Loucy (cell line): ENCODE measurements around the gene CERS4.
A peak's percentile ranks its signal among the peaks of the same experiment; 100 is the strongest.

Experiments used
- H2AFZ ChIP-seq: fragments of 200-600 bp; sonication (generic); 2 replicates; pipeline ENCODE4 v1.6.0; 2016; ENCODE audit warnings: antibody characterized with exemption, mild to moderate bottlenecking, low read length, moderate library complexity
- H3F3A ChIP-seq: fragments of 200-600 bp; 2 replicates; pipeline ENCODE4 v1.6.0; 2016; ENCODE audit warnings: antibody characterized with exemption, low read depth, mild to moderate bottlenecking
- H3K27me3 ChIP-seq: fragments of 200-600 bp; sonication (generic); 2 replicates; pipeline ENCODE4 v1.6.1; 2014; ENCODE audit warnings: low read length, mild to moderate bottlenecking; ENCODE audit not compliant: insufficient read depth, poor library complexity, severe bottlenecking
- H3K36me3 ChIP-seq: fragments of 200-600 bp; sonication (generic); 2 replicates; pipeline ENCODE4 v1.6.1; 2016; ENCODE audit warnings: low read length; ENCODE audit not compliant: insufficient read depth
- H3K4me1 ChIP-seq: fragments of 200-600 bp; sonication (generic); 2 replicates; pipeline ENCODE4 v1.5.1; 2014; ENCODE audit warnings: low read length, mild to moderate bottlenecking; ENCODE audit not compliant: insufficient read depth, poor library complexity, severe bottlenecking
- H3K4me2 ChIP-seq: fragments of 200-600 bp; sonication (generic); 2 replicates; pipeline ENCODE4 v1.6.0; 2014; ENCODE audit warnings: antibody characterized with exemption, low read length, low read depth, mild to moderate bottlenecking; ENCODE audit not compliant: poor library complexity, severe bottlenecking
- H3K4me3 ChIP-seq: fragments of 200-600 bp; sonication (generic); 2 replicates; pipeline ENCODE4 v1.5.1; 2014; ENCODE audit warnings: low read length, mild to moderate bottlenecking, mixed read lengths; ENCODE audit not compliant: poor library complexity, severe bottlenecking
- H3K79me2 ChIP-seq: fragments of 200-600 bp; sonication (generic); 2 replicates; pipeline ENCODE4 v1.6.1; 2014; ENCODE audit warnings: low read length; ENCODE audit not compliant: insufficient read depth
- H3K9ac ChIP-seq: fragments of 200-600 bp; sonication (generic); 2 replicates; pipeline ENCODE4 v1.6.0; 2014; ENCODE audit warnings: mild to moderate bottlenecking, low read depth, low read length, moderate library complexity; ENCODE audit not compliant: poor library complexity, severe bottlenecking
- H3K9me2 ChIP-seq: fragments of 200-600 bp; sonication (generic); replicated peaks from 2 replicates; pipeline ENCODE4 v1.6.1; 2016; ENCODE audit warnings: low read depth, low read length, mixed read lengths
- H3K9me3 ChIP-seq: fragments of 200-600 bp; sonication (generic); 2 replicates; pipeline ENCODE4 v1.6.1; 2014; ENCODE audit warnings: mild to moderate bottlenecking, antibody characterized with exemption, low read length, low read depth; ENCODE audit not compliant: insufficient read depth
- H4K20me1 ChIP-seq: fragments of 200-600 bp; sonication (generic); 2 replicates; pipeline ENCODE4 v1.6.0; 2014; ENCODE audit warnings: antibody characterized with exemption, low read length, mild to moderate bottlenecking; ENCODE audit not compliant: insufficient read depth, poor library complexity, severe bottlenecking
- EZH2phosphoT487 ChIP-seq: fragments of 200-600 bp; IDR thresholded peaks from 2 replicates; pipeline ENCODE4 v1.6.1; 2018; ENCODE audit warnings: antibody characterized with exemption, mild to moderate bottlenecking, moderate library complexity, borderline replicate concordance
- TF ChIP-seq, protein P1 (sequence below): fragments of 200-600 bp; sonication (generic); conservative IDR thresholded peaks from 2 replicates; pipeline ENCODE4 v1.5.1; 2014; ENCODE audit warnings: mild to moderate bottlenecking, antibody characterized with exemption, low read length

Gene CERS4, protein sequence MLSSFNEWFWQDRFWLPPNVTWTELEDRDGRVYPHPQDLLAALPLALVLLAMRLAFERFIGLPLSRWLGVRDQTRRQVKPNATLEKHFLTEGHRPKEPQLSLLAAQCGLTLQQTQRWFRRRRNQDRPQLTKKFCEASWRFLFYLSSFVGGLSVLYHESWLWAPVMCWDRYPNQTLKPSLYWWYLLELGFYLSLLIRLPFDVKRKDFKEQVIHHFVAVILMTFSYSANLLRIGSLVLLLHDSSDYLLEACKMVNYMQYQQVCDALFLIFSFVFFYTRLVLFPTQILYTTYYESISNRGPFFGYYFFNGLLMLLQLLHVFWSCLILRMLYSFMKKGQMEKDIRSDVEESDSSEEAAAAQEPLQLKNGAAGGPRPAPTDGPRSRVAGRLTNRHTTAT

DNA sequence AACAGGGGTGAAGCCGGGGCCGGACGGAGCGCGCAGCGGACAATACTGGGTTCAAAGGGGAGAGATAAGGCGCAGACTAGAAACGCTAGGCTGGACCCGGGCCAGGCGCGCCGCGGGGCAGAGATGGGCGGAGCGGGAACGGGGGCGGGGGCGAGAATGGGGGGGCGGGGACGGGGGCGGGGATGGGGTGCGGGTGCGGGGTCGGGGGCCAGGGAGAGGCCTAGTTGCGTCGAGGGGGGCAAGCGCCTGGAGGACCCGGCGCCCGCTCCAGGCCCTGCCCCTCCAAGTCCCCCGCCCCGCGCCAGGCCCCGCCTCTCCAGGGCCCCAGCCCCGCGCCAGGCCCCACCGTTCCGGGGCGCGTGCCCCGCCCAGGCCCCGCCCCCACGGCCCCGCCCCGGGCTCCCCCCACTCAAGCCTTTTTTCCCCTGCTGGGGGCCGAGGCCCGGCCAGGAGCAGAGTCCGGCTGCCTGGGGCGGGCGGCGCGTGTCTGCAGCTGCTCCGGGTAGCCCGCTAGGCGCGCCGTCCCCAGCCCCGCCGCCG, at the start of gene CERS4:
CERS4 (plus strand) TSS at position 449 of the 540 bp plus-strand sequence. CDS start 41,707 bp downstream, outside the sequence.
- Histone ChIP-seq H3F3A (no peaks in the 10 kb centered on the region), H3K4me2 (peak within 1 kb of the TSS; percentile 73), H3K36me3 (no peaks in the 10 kb centered on the region), H2AFZ (0 out of 2 replicates have a peak within 1 kb of the TSS, but pooled peaks have one; percentile 20), H3K9ac (peak within 1 kb of the TSS; percentile 76), H3K9me2 (no peaks in the 10 kb centered on the region), H3K9me3 (no peaks in the 10 kb centered on the region), H3K79me2 (peaks cover 38% of the 10 kb centered on the region), H3K4me1 (peaks cover 27% of the 10 kb centered on the region), H3K4me3 (peak within 1 kb of the TSS; percentile 77), H4K20me1 (peaks cover 7% of the 10 kb centered on the region), H3K27me3 (no peaks in the 10 kb centered on the region)
- no peak for TF ChIP-seq EZH2phosphoT487
- TF ChIP-seq, protein P1, sequence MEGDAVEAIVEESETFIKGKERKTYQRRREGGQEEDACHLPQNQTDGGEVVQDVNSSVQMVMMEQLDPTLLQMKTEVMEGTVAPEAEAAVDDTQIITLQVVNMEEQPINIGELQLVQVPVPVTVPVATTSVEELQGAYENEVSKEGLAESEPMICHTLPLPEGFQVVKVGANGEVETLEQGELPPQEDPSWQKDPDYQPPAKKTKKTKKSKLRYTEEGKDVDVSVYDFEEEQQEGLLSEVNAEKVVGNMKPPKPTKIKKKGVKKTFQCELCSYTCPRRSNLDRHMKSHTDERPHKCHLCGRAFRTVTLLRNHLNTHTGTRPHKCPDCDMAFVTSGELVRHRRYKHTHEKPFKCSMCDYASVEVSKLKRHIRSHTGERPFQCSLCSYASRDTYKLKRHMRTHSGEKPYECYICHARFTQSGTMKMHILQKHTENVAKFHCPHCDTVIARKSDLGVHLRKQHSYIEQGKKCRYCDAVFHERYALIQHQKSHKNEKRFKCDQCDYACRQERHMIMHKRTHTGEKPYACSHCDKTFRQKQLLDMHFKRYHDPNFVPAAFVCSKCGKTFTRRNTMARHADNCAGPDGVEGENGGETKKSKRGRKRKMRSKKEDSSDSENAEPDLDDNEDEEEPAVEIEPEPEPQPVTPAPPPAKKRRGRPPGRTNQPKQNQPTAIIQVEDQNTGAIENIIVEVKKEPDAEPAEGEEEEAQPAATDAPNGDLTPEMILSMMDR = no peak

DNA sequence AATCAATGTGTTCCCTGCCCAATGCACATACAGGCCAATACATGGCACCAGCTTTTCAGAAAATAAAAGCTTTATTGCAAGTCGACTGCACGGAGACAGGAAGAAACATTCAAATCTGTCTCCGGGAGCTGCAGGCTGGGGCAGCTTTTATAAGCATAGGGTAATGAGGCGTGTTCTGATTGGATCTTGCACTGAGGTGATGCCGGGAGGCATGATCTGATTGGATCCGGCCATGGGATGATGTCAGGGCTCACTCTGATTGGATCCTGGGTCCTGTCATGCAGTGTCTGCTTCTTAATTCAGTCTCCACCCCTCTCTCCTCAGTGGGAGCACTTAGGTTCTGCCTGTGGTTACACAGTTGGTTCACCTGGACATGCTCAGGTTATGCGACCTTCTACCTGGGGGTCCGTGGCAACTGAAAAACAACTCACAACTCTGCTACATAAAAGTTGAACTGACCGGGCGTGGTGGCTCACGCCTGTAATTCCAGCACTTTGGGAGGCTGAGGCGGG, 48.0 kb upstream of the CERS4 start:
- peaks cover 28% of the 10 kb centered on the region for H3K4me1 ChIP-seq
- H3K79me2 ChIP-seq = no peaks in the 10 kb centered on the region
- no peaks in the 10 kb centered on the region for H4K20me1 ChIP-seq
- peak overlapping the region; percentile 86 for H3K9ac ChIP-seq
- no peaks in the 10 kb centered on the region for H3K9me3 ChIP-seq
- H3K4me2 ChIP-seq = peak overlapping the region; percentile 66
- H3K4me3 ChIP-seq = peak overlapping the region; percentile 66
- no peaks in the 10 kb centered on the region for H3K9me2 ChIP-seq
- H2AFZ ChIP-seq = no peak overlapping the region
- TF ChIP-seq, protein P1 = no peak
- TF ChIP-seq EZH2phosphoT487 = no peak
- H3F3A ChIP-seq = peaks cover 9% of the 10 kb centered on the region; the same call in 1 of the 2 replicates
- H3K27me3 ChIP-seq = no peaks in the 10 kb centered on the region
- H3K36me3 ChIP-seq = no peaks in the 10 kb centered on the region

DNA sequence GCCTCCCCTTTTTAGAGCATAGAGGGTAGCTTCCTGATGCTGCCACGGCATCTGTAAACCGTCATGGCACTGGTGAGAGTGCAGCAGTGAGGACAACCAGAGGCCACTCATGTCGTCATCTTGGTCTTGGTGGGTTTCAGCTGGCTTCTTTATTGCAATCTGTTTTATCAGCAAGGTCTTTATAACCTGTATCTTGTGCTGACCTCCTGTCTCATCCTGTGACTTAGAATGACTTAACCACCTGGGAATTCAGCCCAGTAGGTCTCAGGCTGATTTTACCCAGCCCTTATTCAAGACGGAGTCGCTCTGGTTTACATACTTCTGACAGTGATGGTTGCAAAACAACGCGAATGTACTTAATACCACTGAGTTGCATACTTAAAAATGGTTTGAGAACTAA, 45.4 kb upstream of the CERS4 start:
- Histone ChIP-seq H3F3A (peaks cover 9% of the 10 kb centered on the region; the same call in 1 of the 2 replicates), H3K4me2 (no peak overlapping the region), H3K4me3 (no peak overlapping the region), H2AFZ (peak overlapping the region; percentile 32; the same call in 1 of the 2 replicates), H3K9me2 (no peaks in the 10 kb centered on the region), H3K27me3 (no peaks in the 10 kb centered on the region), H3K9ac (peak overlapping the region; percentile 36), H3K36me3 (no peaks in the 10 kb centered on the region), H3K79me2 (no peaks in the 10 kb centered on the region), H3K9me3 (no peaks in the 10 kb centered on the region), H3K4me1 (peaks cover 28% of the 10 kb centered on the region), H4K20me1 (no peaks in the 10 kb centered on the region)
- TF ChIP-seq, protein P1 = no peak
- no peak for TF ChIP-seq EZH2phosphoT487
